GM23338 (cell line): Measurements from ENCODE around the gene HADH. TPM values are rescaled to one million over a fixed set of nuclear protein-coding genes. Genes with fewer than 3 reads are reported as not detected.

Source experiments
- ATAC-seq: fragments of 200-7000 bp; cut with Tn5 transposase; 3 replicates; pipeline ENCODE4 v1.9.1; 2020
- DNase-seq: peaks from one replicate; pipeline ENCODE4 v3.0.0-alpha.2; 2015; ENCODE audit warnings: low spot score
- H2AFZ ChIP-seq: fragments of 200-600 bp; sonication (generic); 2 replicates; pipeline ENCODE4 v1.8.0; 2016; ENCODE audit warnings: antibody characterized with exemption, mild to moderate bottlenecking, moderate library complexity
- H3F3A ChIP-seq: fragments of 200-600 bp; sonication (generic); replicated peaks from 2 replicates; pipeline ENCODE4 v1.8.0; 2017; ENCODE audit warnings: antibody characterized with exemption, mixed run types, low read depth
- H3K27ac ChIP-seq: fragments of 200-600 bp; sonication (generic); 2 replicates; pipeline ENCODE4 v1.6.1; 2016; ENCODE audit warnings: low read depth
- H3K27me3 ChIP-seq: fragments of 200-600 bp; sonication (generic); 2 replicates; pipeline ENCODE4 v1.8.0; 2016; ENCODE audit warnings: mild to moderate bottlenecking, mixed run types, moderate library complexity; ENCODE audit not compliant: insufficient read depth
- H3K36me3 ChIP-seq: fragments of 200-600 bp; sonication (generic); 2 replicates; pipeline ENCODE4 v1.8.0; 2016; ENCODE audit warnings: mild to moderate bottlenecking; ENCODE audit not compliant: insufficient read depth
- H3K4me1 ChIP-seq: fragments of 200-600 bp; sonication (generic); 2 replicates; pipeline ENCODE4 v1.8.0; 2016; ENCODE audit warnings: mild to moderate bottlenecking, moderate library complexity; ENCODE audit not compliant: insufficient read depth
- H3K4me2 ChIP-seq: fragments of 200-600 bp; sonication (generic); 2 replicates; pipeline ENCODE4 v1.7.1; 2017; ENCODE audit warnings: mixed run types
- H3K4me3 ChIP-seq: fragments of 200-600 bp; sonication (generic); 2 replicates; pipeline ENCODE4 v1.6.1; 2016; ENCODE audit warnings: mixed run types
- H3K79me2 ChIP-seq: fragments of 200-600 bp; sonication (generic); replicated peaks from 2 replicates; pipeline ENCODE4 v1.8.0; 2017; ENCODE audit warnings: mild to moderate bottlenecking; ENCODE audit not compliant: insufficient read depth
- H3K9me2 ChIP-seq: fragments of 200-600 bp; sonication (generic); 2 replicates; pipeline ENCODE4 v1.8.0; 2017; ENCODE audit not compliant: insufficient read depth
- H4K20me1 ChIP-seq: fragments of 200-600 bp; sonication (generic); replicated peaks from 2 replicates; pipeline ENCODE4 v1.8.0; 2017; ENCODE audit warnings: mild to moderate bottlenecking; ENCODE audit not compliant: insufficient read depth
- H3K27ac Mint-ChIP-seq: 2 replicates; pipeline ENCODE4 v1.8.0; 2020; ENCODE audit warnings: inconsistent platforms, mild to moderate bottlenecking, moderate library complexity, mixed read lengths
- H3K27me3 Mint-ChIP-seq: 3 replicates; pipeline ENCODE4 v1.8.0; 2022; ENCODE audit warnings: low read depth, mild to moderate bottlenecking, moderate library complexity, mixed read lengths, inconsistent platforms; ENCODE audit not compliant: insufficient read depth, poor library complexity
- H3K36me3 Mint-ChIP-seq: 3 replicates; pipeline ENCODE4 v1.8.0; 2021; ENCODE audit warnings: low read depth, mild to moderate bottlenecking, inconsistent platforms, moderate library complexity, mixed read lengths
- H3K4me1 Mint-ChIP-seq: 3 replicates; pipeline ENCODE4 v1.8.0; 2020; ENCODE audit warnings: mild to moderate bottlenecking, inconsistent platforms, mixed read lengths
- H3K4me3 Mint-ChIP-seq: 3 replicates; pipeline ENCODE4 v1.8.0; 2021; ENCODE audit warnings: moderate library complexity, mild to moderate bottlenecking, inconsistent platforms, mixed read lengths
- H3K9me3 Mint-ChIP-seq: 3 replicates; pipeline ENCODE4 v1.8.0; 2020; ENCODE audit warnings: moderate library complexity, mild to moderate bottlenecking, inconsistent platforms, mixed read lengths
- CREB1 ChIP-seq: fragments of 250-450 bp; sonication (Bioruptor Pico); IDR thresholded peaks from 2 replicates; pipeline ENCODE4 v1.5.0; 2020; ENCODE audit warnings: low read depth, mild to moderate bottlenecking, moderate library complexity
- EZH2phosphoT487 ChIP-seq: fragments of 200-600 bp; sonication (generic); IDR thresholded peaks from one replicate; pipeline ENCODE4 v1.8.1; 2018; ENCODE audit warnings: antibody characterized with exemption; ENCODE audit not compliant: unreplicated experiment
- JUNB ChIP-seq: IDR thresholded peaks from one replicate; pipeline ENCODE4 v1.6.1; 2016; ENCODE audit warnings: antibody characterized with exemption; ENCODE audit not compliant: unreplicated experiment
- ZNF331 ChIP-seq: fragments of 250-450 bp; sonication (Bioruptor Pico); IDR thresholded peaks from 2 replicates; pipeline ENCODE4 v1.5.0; 2020; ENCODE audit warnings: low read depth, mild to moderate bottlenecking, moderate library complexity
- polyA plus RNA-seq: library from polyadenylated mRNA; unstranded; fragments of >200 nt; fragmentation: Nextera tagmentation; extraction: Ambion mirVana; gene quantifications from 2 replicates; pipeline ENCODE4 v1.2.1, GENCODE V29; 2016
- total RNA-seq: library from RNA; depleted of rRNA; stranded (reverse); fragments of >200 nt; shearing (Covaris generic); gene quantifications from 2 replicates; pipeline ENCODE4 v1.2.3, GENCODE V29; 2014
- TF ChIP-seq, protein P1 (sequence below): fragments of 250-450 bp; sonication (Bioruptor Pico); IDR thresholded peaks from 2 replicates; pipeline ENCODE4 v1.5.0; 2020; ENCODE audit warnings: mild to moderate bottlenecking, moderate library complexity
- TF ChIP-seq, protein P2 (sequence below): IDR thresholded peaks from 2 replicates; pipeline ENCODE4 v1.6.1; 2016; ENCODE audit warnings: antibody characterized with exemption

Gene HADH
- total and polyA plus RNA-seq, 2 experiments from 2014 or later: 39.1 to 39.2 TPM

DNA sequence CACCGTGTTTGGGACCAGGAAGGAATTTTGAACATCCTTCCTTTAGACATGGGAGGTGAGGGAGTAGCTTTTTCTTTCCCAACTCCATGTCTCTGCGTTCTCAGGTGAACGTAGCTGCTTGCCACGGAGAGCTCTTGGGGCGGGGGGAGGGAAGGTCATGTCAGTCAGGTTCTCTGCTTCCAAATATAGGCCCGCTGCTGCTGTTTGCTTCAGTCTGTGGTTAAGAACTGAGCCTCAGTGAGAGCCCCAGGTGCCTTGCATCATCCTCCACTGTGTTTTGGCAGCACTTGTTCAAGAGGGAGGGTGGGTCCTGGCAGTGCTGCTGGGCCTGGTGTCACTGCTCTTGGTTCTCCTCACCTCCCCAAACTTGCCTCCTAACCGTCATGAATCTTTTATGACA lies 46.5 kb downstream of the HADH start (continued):
- TF ChIP-seq, protein P1, sequence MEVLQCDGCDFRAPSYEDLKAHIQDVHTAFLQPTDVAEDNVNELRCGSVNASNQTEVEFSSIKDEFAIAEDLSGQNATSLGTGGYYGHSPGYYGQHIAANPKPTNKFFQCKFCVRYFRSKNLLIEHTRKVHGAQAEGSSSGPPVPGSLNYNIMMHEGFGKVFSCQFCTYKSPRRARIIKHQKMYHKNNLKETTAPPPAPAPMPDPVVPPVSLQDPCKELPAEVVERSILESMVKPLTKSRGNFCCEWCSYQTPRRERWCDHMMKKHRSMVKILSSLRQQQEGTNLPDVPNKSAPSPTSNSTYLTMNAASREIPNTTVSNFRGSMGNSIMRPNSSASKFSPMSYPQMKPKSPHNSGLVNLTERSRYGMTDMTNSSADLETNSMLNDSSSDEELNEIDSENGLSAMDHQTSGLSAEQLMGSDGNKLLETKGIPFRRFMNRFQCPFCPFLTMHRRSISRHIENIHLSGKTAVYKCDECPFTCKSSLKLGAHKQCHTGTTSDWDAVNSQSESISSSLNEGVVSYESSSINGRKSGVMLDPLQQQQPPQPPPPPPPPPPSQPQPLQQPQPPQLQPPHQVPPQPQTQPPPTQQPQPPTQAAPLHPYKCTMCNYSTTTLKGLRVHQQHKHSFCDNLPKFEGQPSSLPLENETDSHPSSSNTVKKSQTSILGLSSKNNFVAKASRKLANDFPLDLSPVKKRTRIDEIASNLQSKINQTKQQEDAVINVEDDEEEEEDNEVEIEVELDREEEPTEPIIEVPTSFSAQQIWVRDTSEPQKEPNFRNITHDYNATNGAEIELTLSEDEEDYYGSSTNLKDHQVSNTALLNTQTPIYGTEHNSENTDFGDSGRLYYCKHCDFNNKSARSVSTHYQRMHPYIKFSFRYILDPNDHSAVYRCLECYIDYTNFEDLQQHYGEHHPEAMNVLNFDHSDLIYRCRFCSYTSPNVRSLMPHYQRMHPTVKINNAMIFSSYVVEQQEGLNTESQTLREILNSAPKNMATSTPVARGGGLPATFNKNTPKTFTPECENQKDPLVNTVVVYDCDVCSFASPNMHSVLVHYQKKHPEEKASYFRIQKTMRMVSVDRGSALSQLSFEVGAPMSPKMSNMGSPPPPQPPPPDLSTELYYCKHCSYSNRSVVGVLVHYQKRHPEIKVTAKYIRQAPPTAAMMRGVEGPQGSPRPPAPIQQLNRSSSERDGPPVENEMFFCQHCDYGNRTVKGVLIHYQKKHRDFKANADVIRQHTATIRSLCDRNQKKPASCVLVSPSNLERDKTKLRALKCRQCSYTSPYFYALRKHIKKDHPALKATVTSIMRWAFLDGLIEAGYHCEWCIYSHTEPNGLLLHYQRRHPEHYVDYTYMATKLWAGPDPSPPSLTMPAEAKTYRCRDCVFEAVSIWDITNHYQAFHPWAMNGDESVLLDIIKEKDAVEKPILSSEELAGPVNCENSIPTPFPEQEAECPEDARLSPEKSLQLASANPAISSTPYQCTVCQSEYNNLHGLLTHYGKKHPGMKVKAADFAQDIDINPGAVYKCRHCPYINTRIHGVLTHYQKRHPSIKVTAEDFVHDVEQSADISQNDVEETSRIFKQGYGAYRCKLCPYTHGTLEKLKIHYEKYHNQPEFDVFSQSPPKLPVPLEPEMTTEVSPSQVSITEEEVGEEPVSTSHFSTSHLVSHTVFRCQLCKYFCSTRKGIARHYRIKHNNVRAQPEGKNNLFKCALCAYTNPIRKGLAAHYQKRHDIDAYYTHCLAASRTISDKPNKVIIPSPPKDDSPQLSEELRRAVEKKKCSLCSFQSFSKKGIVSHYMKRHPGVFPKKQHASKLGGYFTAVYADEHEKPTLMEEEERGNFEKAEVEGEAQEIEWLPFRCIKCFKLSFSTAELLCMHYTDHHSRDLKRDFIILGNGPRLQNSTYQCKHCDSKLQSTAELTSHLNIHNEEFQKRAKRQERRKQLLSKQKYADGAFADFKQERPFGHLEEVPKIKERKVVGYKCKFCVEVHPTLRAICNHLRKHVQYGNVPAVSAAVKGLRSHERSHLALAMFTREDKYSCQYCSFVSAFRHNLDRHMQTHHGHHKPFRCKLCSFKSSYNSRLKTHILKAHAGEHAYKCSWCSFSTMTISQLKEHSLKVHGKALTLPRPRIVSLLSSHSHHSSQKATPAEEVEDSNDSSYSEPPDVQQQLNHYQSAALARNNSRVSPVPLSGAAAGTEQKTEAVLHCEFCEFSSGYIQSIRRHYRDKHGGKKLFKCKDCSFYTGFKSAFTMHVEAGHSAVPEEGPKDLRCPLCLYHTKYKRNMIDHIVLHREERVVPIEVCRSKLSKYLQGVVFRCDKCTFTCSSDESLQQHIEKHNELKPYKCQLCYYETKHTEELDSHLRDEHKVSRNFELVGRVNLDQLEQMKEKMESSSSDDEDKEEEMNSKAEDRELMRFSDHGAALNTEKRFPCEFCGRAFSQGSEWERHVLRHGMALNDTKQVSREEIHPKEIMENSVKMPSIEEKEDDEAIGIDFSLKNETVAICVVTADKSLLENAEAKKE: no peak
- TF ChIP-seq ZNF331 (CRISPR knock-in tag) (no peak), EZH2phosphoT487 (no peak)

DNA sequence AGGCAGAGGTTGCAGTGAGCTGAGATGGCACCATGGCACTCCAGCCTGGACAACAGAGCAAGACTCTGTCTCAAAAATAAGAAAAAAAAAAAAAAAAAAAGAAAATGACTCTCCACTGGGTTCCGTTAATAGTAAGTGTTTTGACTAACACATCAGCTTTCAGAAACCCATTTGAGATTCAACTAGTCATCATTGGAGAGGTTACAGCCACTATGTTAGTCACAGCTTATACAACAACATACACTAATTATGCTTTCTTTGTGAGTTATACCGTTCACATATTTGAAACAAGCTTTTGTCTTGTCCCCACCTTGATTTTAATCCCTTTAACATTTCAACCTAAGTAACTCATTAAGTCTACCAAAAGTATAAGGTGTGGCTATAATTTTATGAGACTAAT lies 48.2 kb downstream of the HADH start:
- no peaks in the 10 kb centered on the region for H3F3A ChIP-seq
- H3K27me3 Mint-ChIP-seq: peaks cover 6% of the 10 kb centered on the region
- TF ChIP-seq, protein P1: no peak
- TF ChIP-seq CREB1 (CRISPR knock-in tag): no peak
- TF ChIP-seq ZNF331 (CRISPR knock-in tag): no peak
- TF ChIP-seq EZH2phosphoT487: no peak
- TF ChIP-seq, protein P2, sequence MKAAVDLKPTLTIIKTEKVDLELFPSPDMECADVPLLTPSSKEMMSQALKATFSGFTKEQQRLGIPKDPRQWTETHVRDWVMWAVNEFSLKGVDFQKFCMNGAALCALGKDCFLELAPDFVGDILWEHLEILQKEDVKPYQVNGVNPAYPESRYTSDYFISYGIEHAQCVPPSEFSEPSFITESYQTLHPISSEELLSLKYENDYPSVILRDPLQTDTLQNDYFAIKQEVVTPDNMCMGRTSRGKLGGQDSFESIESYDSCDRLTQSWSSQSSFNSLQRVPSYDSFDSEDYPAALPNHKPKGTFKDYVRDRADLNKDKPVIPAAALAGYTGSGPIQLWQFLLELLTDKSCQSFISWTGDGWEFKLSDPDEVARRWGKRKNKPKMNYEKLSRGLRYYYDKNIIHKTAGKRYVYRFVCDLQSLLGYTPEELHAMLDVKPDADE: no peak
- no peak for TF ChIP-seq JUNB

More for the DNA sequence above, 48.2 kb downstream of the HADH start:
- Histone ChIP-seq H3K79me2 (no peaks in the 10 kb centered on the region), H3K9me2 (no peaks in the 10 kb centered on the region), H3K27me3 (no peaks in the 10 kb centered on the region), H3K4me1 (no peaks in the 10 kb centered on the region), H3K4me3 (no peak overlapping the region), H4K20me1 (no peaks in the 10 kb centered on the region; the same call in 1 of the 2 replicates), H2AFZ (no peak overlapping the region), H3K36me3 (peaks cover 4% of the 10 kb centered on the region), H3K27ac (no peak overlapping the region), H3K4me2 (no peak overlapping the region)
- ATAC-seq: no peak
- Mint-ChIP-seq H3K4me1 (peaks cover 6% of the 10 kb centered on the region; the same call in 2 of the 3 replicates), H3K27ac (no peak overlapping the region), H3K9me3 (0 out of 3 replicates have a peak, but pooled peaks cover 2% of the 10 kb centered on the region), H3K36me3 (peaks cover 17% of the 10 kb centered on the region), H3K4me3 (no peak overlapping the region)
- no peak for DNase-seq
